GM23338 (cell line): Measurements from ENCODE around the gene TRIM54. TPM values are rescaled to one million over a fixed set of nuclear protein-coding genes. Genes with fewer than 3 reads are reported as not detected.

Source experiments
- ATAC-seq: fragments of 200-7000 bp; cut with Tn5 transposase; 3 replicates; pipeline ENCODE4 v1.9.1; 2020
- DNase-seq: peaks from one replicate; pipeline ENCODE4 v3.0.0-alpha.2; 2015; ENCODE audit warnings: low spot score
- H2AFZ ChIP-seq: fragments of 200-600 bp; sonication (generic); 2 replicates; pipeline ENCODE4 v1.8.0; 2016; ENCODE audit warnings: antibody characterized with exemption, mild to moderate bottlenecking, moderate library complexity
- H3F3A ChIP-seq: fragments of 200-600 bp; sonication (generic); replicated peaks from 2 replicates; pipeline ENCODE4 v1.8.0; 2017; ENCODE audit warnings: antibody characterized with exemption, mixed run types, low read depth
- H3K27ac ChIP-seq: fragments of 200-600 bp; sonication (generic); 2 replicates; pipeline ENCODE4 v1.6.1; 2016; ENCODE audit warnings: low read depth
- H3K27me3 ChIP-seq: fragments of 200-600 bp; sonication (generic); 2 replicates; pipeline ENCODE4 v1.8.0; 2016; ENCODE audit warnings: mild to moderate bottlenecking, mixed run types, moderate library complexity; ENCODE audit not compliant: insufficient read depth
- H3K36me3 ChIP-seq: fragments of 200-600 bp; sonication (generic); 2 replicates; pipeline ENCODE4 v1.8.0; 2016; ENCODE audit warnings: mild to moderate bottlenecking; ENCODE audit not compliant: insufficient read depth
- H3K4me1 ChIP-seq: fragments of 200-600 bp; sonication (generic); 2 replicates; pipeline ENCODE4 v1.8.0; 2016; ENCODE audit warnings: mild to moderate bottlenecking, moderate library complexity; ENCODE audit not compliant: insufficient read depth
- H3K4me2 ChIP-seq: fragments of 200-600 bp; sonication (generic); 2 replicates; pipeline ENCODE4 v1.7.1; 2017; ENCODE audit warnings: mixed run types
- H3K4me3 ChIP-seq: fragments of 200-600 bp; sonication (generic); 2 replicates; pipeline ENCODE4 v1.6.1; 2016; ENCODE audit warnings: mixed run types
- H3K79me2 ChIP-seq: fragments of 200-600 bp; sonication (generic); replicated peaks from 2 replicates; pipeline ENCODE4 v1.8.0; 2017; ENCODE audit warnings: mild to moderate bottlenecking; ENCODE audit not compliant: insufficient read depth
- H3K9me2 ChIP-seq: fragments of 200-600 bp; sonication (generic); 2 replicates; pipeline ENCODE4 v1.8.0; 2017; ENCODE audit not compliant: insufficient read depth
- H4K20me1 ChIP-seq: fragments of 200-600 bp; sonication (generic); replicated peaks from 2 replicates; pipeline ENCODE4 v1.8.0; 2017; ENCODE audit warnings: mild to moderate bottlenecking; ENCODE audit not compliant: insufficient read depth
- H3K27ac Mint-ChIP-seq: 2 replicates; pipeline ENCODE4 v1.8.0; 2020; ENCODE audit warnings: inconsistent platforms, mild to moderate bottlenecking, moderate library complexity, mixed read lengths
- H3K27me3 Mint-ChIP-seq: 3 replicates; pipeline ENCODE4 v1.8.0; 2022; ENCODE audit warnings: low read depth, mild to moderate bottlenecking, moderate library complexity, mixed read lengths, inconsistent platforms; ENCODE audit not compliant: insufficient read depth, poor library complexity
- H3K36me3 Mint-ChIP-seq: 3 replicates; pipeline ENCODE4 v1.8.0; 2021; ENCODE audit warnings: low read depth, mild to moderate bottlenecking, inconsistent platforms, moderate library complexity, mixed read lengths
- H3K4me1 Mint-ChIP-seq: 3 replicates; pipeline ENCODE4 v1.8.0; 2020; ENCODE audit warnings: mild to moderate bottlenecking, inconsistent platforms, mixed read lengths
- H3K4me3 Mint-ChIP-seq: 3 replicates; pipeline ENCODE4 v1.8.0; 2021; ENCODE audit warnings: moderate library complexity, mild to moderate bottlenecking, inconsistent platforms, mixed read lengths
- H3K9me3 Mint-ChIP-seq: 3 replicates; pipeline ENCODE4 v1.8.0; 2020; ENCODE audit warnings: moderate library complexity, mild to moderate bottlenecking, inconsistent platforms, mixed read lengths
- CREB1 ChIP-seq: fragments of 250-450 bp; sonication (Bioruptor Pico); IDR thresholded peaks from 2 replicates; pipeline ENCODE4 v1.5.0; 2020; ENCODE audit warnings: low read depth, mild to moderate bottlenecking, moderate library complexity
- CTCF ChIP-seq, 2 experiments: fragments of 200-600 bp in 1 of 2; sonication (generic) in 1 of 2; conservative IDR thresholded peaks; 2 replicates each; pipeline versions ENCODE4 v1.5.1 to v1.6.1; 2016 to 2017; ENCODE audit warnings: antibody characterized with exemption in 2 of 2, low read depth in 2 of 2, mild to moderate bottlenecking in 2 of 2, moderate library complexity in 1 of 2
- EZH2 ChIP-seq: fragments of 200-600 bp; sonication (generic); IDR thresholded peaks from one replicate; pipeline ENCODE4 v1.8.0; 2017; ENCODE audit warnings: antibody characterized with exemption, mild to moderate bottlenecking, low read depth; ENCODE audit not compliant: unreplicated experiment
- EZH2phosphoT487 ChIP-seq: fragments of 200-600 bp; sonication (generic); IDR thresholded peaks from one replicate; pipeline ENCODE4 v1.8.1; 2018; ENCODE audit warnings: antibody characterized with exemption; ENCODE audit not compliant: unreplicated experiment
- JUNB ChIP-seq: IDR thresholded peaks from one replicate; pipeline ENCODE4 v1.6.1; 2016; ENCODE audit warnings: antibody characterized with exemption; ENCODE audit not compliant: unreplicated experiment
- NANOG ChIP-seq: IDR thresholded peaks from 2 replicates; pipeline ENCODE4 v1.6.1; 2016; ENCODE audit warnings: antibody characterized with exemption, borderline replicate concordance
- REST ChIP-seq: IDR thresholded peaks from one replicate; pipeline ENCODE4 v1.6.1; 2018; ENCODE audit warnings: antibody characterized with exemption; ENCODE audit not compliant: unreplicated experiment
- STAT1 ChIP-seq: IDR thresholded peaks from one replicate; pipeline ENCODE4 v1.6.1; 2016; ENCODE audit warnings: antibody characterized with exemption; ENCODE audit not compliant: unreplicated experiment
- ZNF114 ChIP-seq: fragments of 250-450 bp; sonication (Bioruptor Pico); IDR thresholded peaks from 2 replicates; pipeline ENCODE4 v1.5.0; 2020; ENCODE audit warnings: mild to moderate bottlenecking, moderate library complexity
- polyA plus RNA-seq: library from polyadenylated mRNA; unstranded; fragments of >200 nt; fragmentation: Nextera tagmentation; extraction: Ambion mirVana; gene quantifications from 2 replicates; pipeline ENCODE4 v1.2.1, GENCODE V29; 2016
- total RNA-seq: library from RNA; depleted of rRNA; stranded (reverse); fragments of >200 nt; shearing (Covaris generic); gene quantifications from 2 replicates; pipeline ENCODE4 v1.2.3, GENCODE V29; 2014
- TF ChIP-seq, protein P1 (sequence below): fragments of 250-450 bp; sonication (Bioruptor Pico); IDR thresholded peaks from 2 replicates; pipeline ENCODE4 v1.5.0; 2020; ENCODE audit warnings: mild to moderate bottlenecking, moderate library complexity

Gene TRIM54
- total and polyA plus RNA-seq, 2 experiments from 2014 or later: 1.6 to 3.3 TPM

DNA sequence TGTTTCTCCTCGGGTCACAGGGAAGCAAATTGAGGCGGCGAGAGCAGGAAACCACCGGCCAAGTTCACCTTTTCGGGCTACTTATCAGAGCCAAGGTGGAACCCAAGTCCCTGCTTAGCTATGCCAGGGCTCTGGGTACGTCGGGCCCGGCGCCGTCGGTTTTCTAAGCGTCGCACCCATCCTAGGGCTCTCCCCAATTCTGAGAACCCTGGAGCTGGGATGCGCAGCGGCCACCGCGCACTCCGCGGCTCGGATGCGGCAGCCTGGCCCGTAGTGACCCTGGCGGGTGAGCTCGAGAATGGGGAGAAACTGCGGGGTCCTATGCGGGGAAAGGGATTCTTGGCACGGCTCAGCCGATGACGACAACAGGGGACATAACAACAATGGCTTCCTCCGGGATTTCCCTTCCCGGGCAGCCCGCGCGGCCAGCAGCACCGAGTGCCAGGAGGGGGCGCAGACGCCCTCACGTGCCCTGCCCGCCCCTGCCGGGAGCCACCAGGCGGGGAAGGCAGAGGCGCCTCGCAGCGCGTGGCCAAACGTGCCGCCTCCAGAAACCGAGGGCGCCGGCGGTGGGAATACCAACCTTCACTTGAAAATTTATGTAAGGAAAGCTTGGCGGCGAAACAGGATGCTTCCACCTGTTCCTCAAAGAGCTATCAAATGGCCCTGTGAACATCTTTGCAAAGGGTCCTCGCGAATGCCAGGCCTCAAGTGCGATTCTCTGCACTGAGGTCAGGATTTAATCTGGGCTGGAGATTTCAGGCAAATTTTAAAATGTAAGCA lies 17.3 kb upstream of the TRIM54 start:
- peak; percentile 60 for ATAC-seq

More for the DNA sequence above, 17.3 kb upstream of the TRIM54 start:
- H3K36me3 ChIP-seq: no peaks in the 10 kb centered on the region
- DNase-seq: peak; percentile 94
- Mint-ChIP-seq H3K36me3 (no peaks in the 10 kb centered on the region; the same call in 2 of the 3 replicates), H3K4me1 (peaks cover 23% of the 10 kb centered on the region), H3K27me3 (peaks cover 41% of the 10 kb centered on the region), H3K27ac (no peak overlapping the region), H3K9me3 (no peaks in the 10 kb centered on the region), H3K4me3 (peak overlapping the region; percentile 79)
- peaks cover 79% of the 10 kb centered on the region for H3K27me3 ChIP-seq
- peak overlapping the region; percentile 99 for H2AFZ ChIP-seq
- H3K4me3 ChIP-seq: peak overlapping the region; percentile 82
- H3K27ac ChIP-seq: no peak overlapping the region
- H3K79me2 ChIP-seq: no peaks in the 10 kb centered on the region
- H4K20me1 ChIP-seq: no peaks in the 10 kb centered on the region
- H3F3A ChIP-seq: 0 out of 2 replicates have a peak, but pooled peaks cover 9% of the 10 kb centered on the region
- peak overlapping the region; percentile 98 for H3K4me2 ChIP-seq
- H3K9me2 ChIP-seq: no peaks in the 10 kb centered on the region
- TF ChIP-seq EZH2 (peak; percentile 75), CREB1 (CRISPR knock-in tag) (peak; percentile 55), ZNF114 (CRISPR knock-in tag) (no peak), JUNB (no peak), CTCF (conservative IDR thresholded peaks at IDR 0.05; ENCODE audit: low read depth in 2 of 2) (peak; percentile 69 to 83), EZH2phosphoT487 (no peak), REST (no peak), STAT1 (no peak), NANOG (no peak)
- TF ChIP-seq, protein P1, sequence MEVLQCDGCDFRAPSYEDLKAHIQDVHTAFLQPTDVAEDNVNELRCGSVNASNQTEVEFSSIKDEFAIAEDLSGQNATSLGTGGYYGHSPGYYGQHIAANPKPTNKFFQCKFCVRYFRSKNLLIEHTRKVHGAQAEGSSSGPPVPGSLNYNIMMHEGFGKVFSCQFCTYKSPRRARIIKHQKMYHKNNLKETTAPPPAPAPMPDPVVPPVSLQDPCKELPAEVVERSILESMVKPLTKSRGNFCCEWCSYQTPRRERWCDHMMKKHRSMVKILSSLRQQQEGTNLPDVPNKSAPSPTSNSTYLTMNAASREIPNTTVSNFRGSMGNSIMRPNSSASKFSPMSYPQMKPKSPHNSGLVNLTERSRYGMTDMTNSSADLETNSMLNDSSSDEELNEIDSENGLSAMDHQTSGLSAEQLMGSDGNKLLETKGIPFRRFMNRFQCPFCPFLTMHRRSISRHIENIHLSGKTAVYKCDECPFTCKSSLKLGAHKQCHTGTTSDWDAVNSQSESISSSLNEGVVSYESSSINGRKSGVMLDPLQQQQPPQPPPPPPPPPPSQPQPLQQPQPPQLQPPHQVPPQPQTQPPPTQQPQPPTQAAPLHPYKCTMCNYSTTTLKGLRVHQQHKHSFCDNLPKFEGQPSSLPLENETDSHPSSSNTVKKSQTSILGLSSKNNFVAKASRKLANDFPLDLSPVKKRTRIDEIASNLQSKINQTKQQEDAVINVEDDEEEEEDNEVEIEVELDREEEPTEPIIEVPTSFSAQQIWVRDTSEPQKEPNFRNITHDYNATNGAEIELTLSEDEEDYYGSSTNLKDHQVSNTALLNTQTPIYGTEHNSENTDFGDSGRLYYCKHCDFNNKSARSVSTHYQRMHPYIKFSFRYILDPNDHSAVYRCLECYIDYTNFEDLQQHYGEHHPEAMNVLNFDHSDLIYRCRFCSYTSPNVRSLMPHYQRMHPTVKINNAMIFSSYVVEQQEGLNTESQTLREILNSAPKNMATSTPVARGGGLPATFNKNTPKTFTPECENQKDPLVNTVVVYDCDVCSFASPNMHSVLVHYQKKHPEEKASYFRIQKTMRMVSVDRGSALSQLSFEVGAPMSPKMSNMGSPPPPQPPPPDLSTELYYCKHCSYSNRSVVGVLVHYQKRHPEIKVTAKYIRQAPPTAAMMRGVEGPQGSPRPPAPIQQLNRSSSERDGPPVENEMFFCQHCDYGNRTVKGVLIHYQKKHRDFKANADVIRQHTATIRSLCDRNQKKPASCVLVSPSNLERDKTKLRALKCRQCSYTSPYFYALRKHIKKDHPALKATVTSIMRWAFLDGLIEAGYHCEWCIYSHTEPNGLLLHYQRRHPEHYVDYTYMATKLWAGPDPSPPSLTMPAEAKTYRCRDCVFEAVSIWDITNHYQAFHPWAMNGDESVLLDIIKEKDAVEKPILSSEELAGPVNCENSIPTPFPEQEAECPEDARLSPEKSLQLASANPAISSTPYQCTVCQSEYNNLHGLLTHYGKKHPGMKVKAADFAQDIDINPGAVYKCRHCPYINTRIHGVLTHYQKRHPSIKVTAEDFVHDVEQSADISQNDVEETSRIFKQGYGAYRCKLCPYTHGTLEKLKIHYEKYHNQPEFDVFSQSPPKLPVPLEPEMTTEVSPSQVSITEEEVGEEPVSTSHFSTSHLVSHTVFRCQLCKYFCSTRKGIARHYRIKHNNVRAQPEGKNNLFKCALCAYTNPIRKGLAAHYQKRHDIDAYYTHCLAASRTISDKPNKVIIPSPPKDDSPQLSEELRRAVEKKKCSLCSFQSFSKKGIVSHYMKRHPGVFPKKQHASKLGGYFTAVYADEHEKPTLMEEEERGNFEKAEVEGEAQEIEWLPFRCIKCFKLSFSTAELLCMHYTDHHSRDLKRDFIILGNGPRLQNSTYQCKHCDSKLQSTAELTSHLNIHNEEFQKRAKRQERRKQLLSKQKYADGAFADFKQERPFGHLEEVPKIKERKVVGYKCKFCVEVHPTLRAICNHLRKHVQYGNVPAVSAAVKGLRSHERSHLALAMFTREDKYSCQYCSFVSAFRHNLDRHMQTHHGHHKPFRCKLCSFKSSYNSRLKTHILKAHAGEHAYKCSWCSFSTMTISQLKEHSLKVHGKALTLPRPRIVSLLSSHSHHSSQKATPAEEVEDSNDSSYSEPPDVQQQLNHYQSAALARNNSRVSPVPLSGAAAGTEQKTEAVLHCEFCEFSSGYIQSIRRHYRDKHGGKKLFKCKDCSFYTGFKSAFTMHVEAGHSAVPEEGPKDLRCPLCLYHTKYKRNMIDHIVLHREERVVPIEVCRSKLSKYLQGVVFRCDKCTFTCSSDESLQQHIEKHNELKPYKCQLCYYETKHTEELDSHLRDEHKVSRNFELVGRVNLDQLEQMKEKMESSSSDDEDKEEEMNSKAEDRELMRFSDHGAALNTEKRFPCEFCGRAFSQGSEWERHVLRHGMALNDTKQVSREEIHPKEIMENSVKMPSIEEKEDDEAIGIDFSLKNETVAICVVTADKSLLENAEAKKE: no peak
- peaks cover 17% of the 10 kb centered on the region for H3K4me1 ChIP-seq
